Fibroblast of skin of abdomen (primary cell): ENCODE measurements around the gene KRT4.

Source experiments
- DNase-seq: peaks from one replicate; pipeline ENCODE4 v3.0.0-alpha.2; 2013

The KRT4 gene

GRCh38 chr12:52792185-52793029, 21.5 kb downstream of the KRT4 start:
- DNase-seq: no peak

DNA sequence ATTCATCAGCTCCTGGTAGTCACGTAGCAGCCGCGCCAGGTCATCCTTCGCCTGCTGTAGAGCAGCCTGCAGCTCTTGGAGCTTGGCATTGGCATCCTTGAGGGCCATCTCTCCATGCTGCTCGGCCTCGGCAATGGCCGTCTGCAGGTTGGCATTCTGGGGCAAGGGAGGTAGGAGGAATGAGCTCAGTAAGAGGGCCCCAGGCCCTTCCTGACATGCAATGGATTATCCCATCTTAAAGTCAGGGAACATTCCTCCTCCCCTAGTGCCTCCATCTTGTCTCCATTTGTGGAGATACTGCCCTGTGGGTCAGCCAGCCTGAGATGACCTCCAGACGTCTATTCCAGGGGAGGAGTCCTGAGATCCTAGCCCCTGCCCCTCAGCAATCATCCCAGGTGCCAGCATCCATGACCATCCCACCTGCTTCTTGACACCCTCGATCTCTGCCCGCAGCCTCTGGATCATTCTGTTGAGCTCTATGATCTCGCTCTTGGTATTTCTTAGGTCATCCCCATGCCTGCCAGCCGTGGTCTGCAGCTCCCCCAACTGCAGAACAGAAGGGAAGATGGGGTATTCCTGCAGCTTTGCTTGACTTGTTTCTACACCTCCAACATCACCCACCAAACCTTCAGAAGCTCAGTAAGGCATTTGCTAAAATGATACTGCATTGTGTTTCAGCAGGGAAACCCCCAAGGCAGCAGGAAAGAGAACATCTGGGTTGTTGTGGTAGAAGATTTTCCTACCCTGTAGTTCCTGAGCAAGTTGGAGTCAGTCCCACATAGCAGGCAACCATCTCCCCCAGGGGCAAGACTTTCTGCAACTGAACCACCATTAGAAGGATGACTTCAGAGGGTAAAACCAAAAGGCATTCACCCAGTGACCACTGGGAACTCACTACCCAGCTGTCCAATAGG, 22.4 kb downstream of the KRT4 start:
- DNase-seq: no peak

GRCh38 chr12:52790427-52791270, 23.3 kb downstream of the KRT4 start:
- no peak for DNase-seq

DNA sequence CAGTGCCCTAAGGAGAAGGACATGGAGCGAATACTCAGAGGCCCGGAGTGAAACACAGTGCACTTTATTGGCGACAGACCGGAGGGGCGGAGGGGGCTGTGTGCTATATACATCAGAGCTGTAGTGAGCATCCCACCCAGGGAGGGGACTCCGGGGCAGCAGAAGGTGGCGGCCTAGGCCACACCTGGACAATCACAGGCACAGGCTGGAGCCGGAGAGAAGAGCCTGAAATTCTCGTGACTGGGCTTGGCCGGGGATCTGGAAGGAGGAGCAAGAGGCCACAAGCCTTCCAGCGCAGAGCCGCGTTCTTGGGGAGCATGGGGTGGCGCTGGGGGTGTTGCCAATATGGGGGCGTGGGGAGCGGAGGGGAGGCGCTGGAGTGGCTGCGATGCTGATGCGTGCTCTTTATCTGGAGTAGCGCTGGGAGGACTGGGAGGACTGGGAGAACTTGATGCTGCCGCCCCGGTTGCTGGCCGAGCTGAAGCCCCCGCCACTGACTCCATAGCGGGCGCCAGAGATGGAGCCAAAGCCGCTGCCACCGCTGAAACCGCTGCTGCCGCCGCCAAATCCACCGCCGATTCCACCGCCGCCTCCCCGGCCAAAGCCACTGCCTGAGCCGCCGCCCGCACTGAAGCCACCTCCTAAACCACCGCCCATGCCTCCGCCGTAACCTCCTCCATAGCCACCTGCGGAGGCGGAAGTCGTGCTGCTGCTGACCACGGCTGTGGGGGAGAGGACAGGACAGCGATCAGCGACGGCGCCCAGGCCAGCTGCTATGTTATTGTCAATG, 24.1 kb downstream of the KRT4 start:
- DNase-seq: no peak

DNA sequence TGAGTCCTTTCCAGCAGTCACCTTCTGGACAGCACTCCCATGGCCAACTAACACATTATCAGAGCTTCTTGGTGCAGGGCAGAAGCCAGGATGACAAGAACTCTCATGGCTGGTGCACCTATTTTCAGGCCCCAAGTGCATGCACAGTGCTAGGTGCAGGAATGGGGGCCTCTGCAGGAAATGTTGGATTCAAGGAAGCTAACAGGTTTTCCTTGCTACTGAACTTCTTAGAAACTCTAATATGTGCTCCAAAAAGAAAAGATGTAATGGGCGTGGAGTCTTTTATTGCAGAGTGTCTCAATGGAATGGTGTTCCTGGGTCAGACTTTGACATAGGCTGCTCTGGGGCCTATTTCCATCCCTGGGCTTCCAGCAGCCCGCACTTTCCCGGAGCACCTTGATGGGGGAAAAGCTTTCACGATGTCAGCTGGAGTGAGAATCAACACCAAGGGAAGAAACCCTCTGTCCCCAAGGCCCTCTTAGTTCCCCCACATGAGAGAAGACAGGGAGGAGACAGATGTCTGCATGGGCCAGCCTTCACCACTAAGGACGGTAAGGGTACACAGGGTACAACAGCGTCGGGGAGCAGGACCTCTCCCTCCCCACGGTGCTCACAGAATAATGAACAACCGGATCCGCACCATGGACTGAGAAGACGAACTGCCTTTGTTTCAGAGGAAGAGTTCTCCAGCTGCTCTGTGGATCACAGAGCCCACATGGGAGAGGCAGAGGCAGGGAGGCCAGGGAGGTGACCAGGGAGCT, 24.9 kb downstream of the KRT4 start:
- DNase-seq: no peak

DNA sequence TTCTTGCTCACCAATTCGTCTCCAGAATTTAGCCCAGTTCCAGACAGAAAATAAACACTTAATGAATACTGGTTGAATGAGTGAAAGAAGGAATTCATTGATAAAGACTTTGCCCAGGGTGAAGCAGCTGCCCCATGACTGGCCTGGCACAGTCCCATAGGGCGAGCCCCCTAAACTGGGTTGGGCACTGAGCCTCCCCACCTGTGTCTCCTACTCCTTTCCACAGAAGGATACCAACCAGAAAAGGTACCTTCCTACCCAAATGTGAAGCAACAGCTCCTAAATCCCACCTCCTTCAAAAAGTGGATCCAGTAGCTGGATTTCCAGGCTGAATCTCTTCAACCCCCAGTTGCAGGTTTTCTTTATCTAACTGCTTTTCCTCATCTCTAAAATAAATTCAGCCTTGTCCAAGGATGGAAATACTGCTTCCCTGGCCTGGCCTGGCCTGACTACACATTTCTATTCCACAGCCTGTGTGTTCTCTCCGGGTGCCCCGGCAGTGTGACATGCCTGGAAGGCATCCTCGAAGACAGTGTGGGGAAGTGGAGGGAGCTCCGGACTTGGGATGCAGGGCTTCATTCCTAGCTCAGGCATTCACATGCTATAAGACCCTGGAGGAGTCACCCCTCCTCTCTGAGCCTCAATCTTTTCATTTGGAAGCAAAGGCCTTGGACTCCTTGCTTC, 25.6 kb downstream of the KRT4 start:
- no peak for DNase-seq

GRCh38 chr12:52787324-52788191, 26.4 kb downstream of the KRT4 start:
- DNase-seq: no peak

DNA sequence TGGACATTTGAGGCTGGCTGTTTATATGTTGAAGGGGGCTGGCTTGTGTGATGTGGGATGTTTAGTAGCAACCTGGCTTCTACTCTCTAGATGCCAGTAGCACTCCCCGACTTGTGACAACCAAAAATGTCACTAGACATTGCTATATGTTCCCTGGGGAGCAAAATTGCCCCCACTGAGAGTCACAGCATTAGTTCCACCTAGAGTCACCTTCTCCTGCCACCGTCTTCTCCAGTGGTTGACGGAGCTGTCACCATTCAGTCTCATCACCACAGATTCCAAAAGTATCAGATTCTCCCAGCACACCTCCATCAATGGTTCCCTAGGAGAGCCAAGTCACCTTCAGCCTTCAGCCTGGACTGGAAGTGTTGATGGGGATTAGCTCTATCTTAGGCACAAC, 29.0 kb downstream of the KRT4 start:
- no peak for DNase-seq

- DNase-seq: no peak
Measured at GRCh38 chr12:52783563-52784316, 30.2 kb downstream of the KRT4 start.

DNA sequence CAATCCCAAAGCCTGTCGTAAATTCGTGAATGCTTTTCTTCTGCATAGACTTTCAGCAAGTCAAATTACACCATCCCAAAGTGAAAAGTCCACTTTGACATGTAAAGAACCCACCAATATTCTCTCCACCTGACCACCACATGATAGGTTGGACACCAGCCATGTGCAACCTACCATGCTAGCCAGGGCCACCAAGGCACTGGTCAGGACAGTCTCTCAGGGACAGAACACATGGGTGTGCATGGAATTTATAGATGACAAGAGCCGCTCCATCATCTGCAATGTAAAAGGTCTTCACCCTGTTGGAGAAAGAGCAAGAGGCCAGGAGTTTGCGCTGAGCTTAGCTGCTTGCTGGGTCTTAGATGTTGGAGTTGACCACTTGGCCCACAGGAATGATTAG, 31.4 kb downstream of the KRT4 start:
- no peak for DNase-seq

- DNase-seq: no peak
Measured at GRCh38 chr12:52781399-52782082, 32.4 kb downstream of the KRT4 start.

DNA sequence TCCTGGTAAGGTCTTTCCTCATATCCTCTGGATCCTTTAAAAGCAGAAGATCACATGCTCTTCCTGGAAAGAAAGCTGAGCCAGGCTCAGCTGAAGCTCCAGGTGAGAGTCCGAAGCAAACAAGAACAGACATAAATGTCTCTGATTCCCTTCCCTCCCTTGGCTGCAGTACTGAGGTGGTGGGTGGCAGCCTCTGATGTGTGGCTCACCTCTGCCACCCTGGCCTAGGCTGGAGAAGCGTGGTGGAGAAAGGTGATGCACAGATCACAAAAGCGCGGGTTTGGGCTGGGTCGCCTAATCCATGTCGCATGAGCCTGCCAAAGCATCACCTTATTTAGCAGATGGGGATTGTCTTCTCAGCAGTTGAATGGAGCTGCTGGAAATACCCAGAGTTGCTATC, 34.0 kb downstream of the KRT4 start:
- DNase-seq: no peak

DNA sequence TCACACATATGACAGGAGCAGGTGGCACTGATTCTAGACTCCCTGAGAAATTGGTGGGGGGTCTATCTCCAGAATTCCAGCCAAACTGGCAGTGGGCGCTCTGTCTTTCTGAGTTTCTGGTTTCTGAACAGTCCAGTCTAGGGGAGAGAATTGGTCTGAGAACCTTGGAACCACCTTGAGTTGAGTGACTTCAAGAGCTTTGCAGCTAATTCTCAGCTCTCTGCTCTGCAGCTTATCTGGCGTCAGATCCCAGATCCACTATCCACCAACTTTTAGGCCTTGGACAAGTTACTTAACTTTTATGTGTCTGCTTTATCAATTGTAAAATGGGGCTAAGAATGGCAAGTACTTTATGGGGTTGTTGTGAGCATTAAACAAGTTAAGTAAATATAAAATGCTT, 35.1 kb downstream of the KRT4 start:
- DNase-seq: no peak

GRCh38 chr12:52777566-52777965, 36.4 kb downstream of the KRT4 start:
- DNase-seq: no peak

GRCh38 chr12:52776913-52777395, 37.0 kb downstream of the KRT4 start, which contains the start of gene KRT76:
Gene KRT76, minus strand, starts transcription at chr12:52777345. Its CDS starts 54 bp downstream, at chr12:52777291.
- DNase-seq: no peak

GRCh38 chr12:52776435-52776834, 37.5 kb downstream of the KRT4 start:
- no peak for DNase-seq

- no peak for DNase-seq
Measured at GRCh38 chr12:52774629-52775250, 39.2 kb downstream of the KRT4 start.
